GM18508 (cell line): ENCODE data around the gene SLC1A4.
A peak's percentile ranks its signal among the peaks of the same experiment; 100 is the strongest.

Experiments used
- ATAC-seq: cut with Tn5 transposase; IDR thresholded peaks from one replicate; pipeline ENCODE4 v1.9.1; 2021; ENCODE audit warnings: moderate number of reproducible peaks; ENCODE audit not compliant: insufficient read depth, unreplicated experiment

The SLC1A4 gene

DNA sequence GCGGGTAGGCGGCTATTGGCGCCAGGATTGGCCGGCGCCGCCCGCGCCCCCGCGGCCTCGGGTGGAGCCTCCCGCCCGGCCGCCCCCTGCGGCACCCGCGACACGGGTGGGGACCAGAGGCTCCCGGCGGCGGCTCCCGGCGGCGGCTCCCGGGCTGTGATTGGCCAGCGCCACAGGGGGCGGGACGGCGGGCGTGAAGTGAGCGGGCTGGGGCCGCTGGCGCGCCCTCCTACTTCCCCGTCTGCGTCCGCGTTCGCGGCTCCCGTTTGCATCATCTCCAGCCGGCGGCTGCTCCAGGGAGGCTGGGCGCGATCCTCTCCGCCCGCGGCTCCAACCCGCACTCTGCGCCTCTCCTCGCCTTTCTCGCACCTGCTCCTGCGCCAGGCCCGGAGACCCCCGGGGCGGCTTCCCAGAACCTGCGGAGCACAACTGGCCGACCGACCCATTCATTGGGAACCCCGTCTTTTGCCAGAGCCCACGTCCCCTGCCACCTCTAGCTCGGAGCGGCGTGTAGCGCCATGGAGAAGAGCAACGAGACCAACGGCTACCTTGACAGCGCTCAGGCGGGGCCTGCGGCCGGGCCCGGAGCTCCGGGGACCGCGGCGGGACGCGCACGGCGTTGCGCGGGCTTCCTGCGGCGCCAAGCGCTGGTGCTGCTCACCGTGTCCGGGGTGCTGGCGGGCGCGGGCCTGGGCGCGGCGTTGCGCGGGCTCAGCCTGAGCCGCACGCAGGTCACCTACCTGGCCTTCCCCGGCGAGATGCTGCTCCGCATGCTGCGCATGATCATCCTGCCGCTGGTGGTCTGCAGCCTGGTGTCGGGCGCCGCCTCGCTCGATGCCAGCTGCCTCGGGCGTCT is at the start of gene SLC1A4:
Gene SLC1A4 (plus strand): TSS at position 274 of the 856 bp plus-strand sequence. CDS start 245 bp downstream, at position 519.
- ATAC-seq = peak; percentile 32

DNA sequence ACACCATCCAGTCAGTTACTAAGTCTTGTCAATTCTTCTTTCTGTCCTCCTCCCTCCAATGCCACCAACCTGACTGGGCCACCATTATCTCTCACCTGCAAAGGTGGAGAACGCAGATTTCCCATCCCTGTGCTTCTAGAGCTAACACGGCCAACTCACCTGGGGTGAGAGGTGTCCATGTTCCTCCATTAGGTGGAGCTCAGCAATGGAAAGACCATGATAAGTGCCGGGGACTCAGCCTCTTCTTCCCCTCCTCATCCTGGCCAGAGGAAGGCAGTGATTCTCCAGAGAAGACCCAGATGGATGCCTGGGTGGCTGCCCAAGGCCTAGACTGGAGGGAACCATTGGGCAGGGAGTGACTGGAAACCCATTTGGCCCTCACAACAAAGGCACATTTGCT is 48.1 kb upstream of the SLC1A4 start:
- no peak for ATAC-seq

DNA sequence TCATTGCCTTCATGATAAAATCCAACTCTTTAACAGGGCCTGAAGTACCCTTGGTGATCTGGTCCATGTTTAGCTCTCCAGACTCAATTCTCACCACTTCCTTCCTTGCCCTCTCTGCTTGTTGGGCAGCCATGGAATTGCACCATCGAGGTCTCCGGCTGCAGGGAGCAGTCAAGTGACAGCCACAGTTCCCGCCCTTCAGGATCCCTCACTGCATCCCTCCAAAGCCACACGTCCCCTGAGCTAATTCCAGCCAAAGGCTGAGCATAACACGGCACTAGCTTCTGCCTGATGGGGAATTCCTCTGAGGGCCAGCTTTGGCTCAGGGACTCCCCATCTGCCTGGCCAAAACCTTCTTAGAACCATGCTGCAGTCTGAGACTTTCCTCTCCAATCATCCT is 47.4 kb upstream of the SLC1A4 start:
- no peak for ATAC-seq

DNA sequence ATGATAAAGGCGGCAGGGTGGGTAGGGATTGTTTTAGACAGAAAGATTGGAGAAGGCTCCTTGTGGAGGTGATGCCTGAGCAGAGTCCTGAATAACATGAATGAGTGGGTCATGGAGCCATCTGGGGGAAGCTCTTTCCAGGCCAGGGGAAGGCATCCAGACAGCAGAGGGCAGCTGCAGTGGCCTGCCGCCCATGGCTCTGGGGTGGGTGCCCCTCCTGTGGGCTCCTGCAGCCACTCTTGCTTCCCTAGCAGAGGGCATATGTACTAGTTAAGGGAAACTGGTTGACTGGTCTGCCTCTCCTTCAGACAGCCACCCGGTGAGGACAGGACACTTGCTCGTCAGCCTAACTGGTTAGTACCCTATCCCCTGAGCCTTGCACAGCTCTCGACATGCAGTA is 46.5 kb upstream of the SLC1A4 start:
- ATAC-seq = no peak

DNA sequence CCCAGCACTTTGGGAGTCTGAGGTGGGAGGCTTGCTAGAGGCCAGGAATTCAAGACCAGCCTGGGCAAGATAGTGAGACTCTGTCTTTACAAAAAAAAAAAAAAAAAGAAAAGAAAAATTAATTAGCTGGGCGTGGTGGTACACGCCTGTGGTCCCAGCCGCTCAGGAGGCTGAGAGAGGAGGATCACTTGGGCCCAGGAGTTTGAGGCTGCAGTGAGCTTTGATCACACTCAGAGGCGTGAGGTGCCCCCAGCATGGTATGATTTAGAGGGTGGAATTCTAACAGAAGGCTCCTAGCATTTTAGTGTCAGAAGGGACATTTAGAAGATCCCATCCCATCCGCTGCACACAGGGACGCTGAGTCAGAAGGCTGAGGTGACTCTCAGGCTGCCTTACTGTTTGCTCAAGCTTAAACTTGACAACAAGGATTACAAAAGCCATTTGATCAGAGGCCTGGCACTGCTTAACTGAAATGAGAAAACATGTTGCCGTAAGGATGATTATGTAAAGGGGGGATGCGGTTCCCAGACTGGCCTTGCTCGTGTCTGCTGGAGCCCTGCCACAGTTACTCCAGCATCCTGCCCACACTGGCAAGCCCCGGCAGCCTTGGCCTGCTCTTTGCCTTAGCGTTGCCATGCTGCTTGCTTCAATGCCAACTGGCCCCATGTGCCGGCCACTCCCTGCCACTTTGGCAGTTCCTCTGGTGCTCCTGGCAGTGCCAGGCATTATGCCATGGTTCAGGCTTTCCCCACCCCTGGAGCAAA is 45.6 kb upstream of the SLC1A4 start:
- ATAC-seq = no peak

DNA sequence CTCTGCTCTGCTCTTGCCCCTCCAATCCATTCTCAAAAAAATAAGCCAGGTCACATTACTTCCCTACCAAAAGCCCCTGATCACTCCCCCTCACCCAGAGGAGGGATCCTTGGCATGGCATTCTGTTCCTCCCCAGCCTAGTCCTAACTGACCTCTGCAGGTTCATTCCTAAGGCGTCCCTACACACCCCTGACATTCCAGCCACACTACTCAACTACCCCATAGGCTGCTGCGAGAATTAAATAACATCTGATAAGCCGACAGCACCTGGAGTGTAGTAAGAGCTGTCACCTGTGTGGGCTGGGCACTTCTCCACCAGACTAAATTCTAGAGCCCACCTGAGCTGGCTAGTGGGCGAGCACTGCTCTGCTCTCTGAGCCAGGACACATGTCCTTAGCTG is 44.7 kb upstream of the SLC1A4 start:
- no peak for ATAC-seq

DNA sequence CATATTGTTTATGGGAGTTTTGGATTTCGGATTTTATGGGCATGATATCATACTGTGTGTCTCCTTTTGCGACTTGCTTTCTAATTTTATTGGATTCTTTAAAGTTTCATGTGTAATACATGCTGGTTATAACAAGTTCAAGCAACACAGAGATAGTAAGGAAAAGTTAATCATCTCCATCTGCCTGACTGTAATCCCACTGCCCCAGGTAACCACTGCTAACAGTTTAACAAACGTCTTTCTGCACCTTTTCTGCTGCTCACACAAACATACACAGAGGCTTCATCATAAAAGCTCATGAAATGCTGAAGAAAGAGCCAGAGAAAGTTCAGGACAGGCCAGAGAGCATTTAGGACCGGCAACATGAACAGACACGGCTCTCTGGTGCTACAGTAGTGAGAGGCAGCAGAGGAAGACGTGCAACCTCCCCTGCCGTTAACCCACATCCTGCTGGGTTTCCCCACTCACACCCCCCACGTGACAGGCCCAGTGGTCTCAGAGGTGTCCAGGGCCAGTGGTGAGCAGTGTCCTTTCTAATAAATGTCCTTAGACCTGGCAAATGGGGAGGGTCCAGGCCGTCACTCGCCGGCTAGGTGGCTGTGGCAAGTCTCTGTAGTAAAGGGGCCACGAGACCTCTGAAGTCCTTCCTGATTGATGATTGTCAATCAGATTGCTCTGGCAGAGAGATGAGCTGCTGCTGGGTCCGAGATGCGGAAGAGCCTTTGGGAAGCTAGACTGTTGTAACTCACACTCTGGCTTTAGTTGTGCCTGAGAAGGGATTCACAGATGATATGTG is 43.0 kb upstream of the SLC1A4 start:
- ATAC-seq = peak; percentile 75

DNA sequence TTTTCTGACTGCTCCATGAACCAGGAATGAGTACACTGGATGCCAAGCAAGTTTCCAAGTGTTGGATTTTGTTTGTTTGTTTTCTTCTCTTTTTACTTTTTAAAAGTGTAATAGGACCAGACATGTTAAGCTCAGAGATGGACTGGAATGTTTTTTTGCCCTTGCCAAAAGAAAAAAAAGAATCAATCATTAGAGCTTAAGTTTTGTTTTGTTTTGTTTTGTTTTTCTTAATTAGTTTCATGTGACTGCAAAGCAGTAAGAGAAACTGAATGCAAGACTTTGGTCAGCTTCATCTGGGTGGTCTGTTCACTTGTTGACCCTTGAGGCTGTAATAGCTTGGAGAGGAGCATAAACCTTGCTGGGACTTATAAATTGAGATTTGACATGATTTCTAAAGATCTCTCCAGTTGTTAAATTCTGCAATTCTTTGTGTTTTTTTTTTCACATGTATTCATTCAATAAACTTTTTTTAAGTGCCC is 42.4 kb upstream of the SLC1A4 start:
- no peak for ATAC-seq

DNA sequence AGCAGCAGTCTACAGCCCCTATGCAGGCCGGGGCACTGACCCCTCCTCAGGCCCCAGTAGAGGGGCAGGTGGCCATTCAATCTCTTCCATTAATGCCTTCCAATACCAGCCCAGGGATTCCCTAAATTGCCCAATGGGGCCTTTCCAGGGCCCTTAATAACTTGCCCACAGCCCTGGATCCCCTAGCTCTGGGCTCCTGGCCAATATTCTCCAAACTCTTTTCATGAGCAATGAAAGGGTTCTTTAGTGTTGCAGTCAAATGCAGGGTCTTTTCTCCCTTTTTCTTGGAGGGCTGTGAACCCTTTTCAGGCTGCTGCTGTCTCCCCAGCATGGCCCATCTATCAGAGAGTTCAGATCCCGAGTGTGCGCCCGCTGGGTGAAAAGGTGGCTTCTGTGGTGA is 41.3 kb upstream of the SLC1A4 start:
- no peak for ATAC-seq

DNA sequence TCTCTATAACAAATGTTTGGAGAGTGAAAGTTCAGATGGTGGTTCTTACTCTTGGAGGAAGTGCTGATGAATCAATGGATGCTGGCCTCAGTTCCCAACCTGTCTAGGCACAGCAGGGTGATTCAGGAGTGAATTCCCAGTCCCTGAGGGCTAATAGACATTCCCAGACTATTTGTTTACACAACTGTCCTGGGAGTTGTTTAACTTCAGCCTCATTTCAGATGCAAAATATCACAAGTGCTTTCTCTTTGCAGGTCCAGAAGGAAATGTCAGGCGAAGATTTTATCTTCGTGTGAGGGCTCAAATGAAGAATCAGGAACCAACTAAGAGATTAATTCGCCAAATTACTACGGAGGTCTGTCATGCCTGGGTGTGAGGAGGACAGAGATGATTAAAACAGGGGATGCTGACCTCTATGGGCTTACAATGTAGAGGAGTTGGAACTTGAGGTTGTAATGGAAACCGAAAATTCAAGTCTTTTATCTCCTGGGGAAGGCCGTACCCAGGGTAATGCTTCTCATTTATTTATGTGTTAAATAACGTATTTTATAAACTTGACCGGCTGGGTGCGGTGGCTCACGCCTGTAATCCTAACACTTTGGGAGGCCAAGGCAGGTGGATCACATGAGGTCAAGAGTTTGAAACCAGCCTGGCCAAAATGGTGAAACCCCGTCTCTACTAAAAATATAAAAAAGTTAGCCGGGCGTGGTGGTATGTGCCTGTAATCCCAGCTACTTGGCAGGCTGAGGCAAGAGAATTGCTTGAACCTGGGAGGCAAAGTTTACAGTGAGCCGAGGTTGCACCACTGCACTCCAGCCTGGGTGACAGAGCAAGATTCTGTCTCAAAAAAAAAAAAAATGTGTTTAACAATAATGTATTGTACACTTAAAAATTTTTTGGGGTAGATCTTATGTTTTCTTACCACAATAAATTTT is 38.7 kb upstream of the SLC1A4 start:
- ATAC-seq = no peak

DNA sequence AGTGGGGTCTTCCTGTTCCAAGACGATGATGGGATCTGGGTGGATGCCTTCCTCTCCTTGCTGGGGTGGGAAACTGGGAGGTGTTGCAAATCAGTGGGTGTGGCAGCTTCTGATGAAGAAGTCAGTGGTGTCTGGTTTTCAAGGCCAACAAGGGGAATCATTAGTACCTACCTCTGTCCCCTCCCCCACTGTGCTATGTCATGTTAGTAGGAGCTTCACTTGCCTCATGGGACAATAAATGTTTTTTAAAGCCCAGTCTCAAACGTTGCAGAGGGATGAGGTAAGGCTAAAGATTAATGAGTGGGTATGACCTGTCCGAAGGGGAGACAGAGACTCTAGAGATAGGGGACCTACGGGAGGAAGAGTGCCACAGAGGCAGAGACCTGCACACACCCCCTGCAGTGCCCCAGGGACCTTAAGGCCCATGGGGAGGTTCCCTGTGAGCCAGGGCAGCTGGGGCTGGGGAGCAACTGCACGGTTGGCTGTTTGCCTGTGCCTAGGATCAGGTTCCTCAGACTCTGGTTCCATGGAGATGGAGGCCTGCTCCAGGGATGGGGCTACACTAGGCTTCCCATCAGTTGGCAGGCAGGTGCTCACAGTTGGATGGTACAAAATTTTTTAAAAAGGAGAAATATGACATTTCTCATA is 37.8 kb upstream of the SLC1A4 start:
- ATAC-seq = no peak

DNA sequence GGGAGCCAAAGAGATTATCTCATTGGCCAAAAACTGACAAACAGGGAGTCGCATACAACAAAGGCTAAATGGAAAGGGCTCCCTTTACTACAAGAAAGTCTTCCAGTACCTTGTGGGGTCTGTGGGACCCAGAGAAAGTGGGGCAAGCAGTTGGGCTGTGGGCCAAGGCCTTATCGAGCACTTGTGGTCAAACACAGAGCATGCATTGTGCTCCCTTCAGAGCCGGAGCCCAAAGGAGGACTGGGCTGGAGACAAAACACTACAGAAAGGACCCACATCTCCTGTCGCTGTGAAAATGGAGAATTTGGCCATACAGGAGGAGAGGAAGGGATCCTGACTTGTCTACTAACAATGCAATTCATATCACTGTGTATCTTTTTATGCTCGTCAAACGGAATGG is 37.1 kb upstream of the SLC1A4 start:
- no peak for ATAC-seq

DNA sequence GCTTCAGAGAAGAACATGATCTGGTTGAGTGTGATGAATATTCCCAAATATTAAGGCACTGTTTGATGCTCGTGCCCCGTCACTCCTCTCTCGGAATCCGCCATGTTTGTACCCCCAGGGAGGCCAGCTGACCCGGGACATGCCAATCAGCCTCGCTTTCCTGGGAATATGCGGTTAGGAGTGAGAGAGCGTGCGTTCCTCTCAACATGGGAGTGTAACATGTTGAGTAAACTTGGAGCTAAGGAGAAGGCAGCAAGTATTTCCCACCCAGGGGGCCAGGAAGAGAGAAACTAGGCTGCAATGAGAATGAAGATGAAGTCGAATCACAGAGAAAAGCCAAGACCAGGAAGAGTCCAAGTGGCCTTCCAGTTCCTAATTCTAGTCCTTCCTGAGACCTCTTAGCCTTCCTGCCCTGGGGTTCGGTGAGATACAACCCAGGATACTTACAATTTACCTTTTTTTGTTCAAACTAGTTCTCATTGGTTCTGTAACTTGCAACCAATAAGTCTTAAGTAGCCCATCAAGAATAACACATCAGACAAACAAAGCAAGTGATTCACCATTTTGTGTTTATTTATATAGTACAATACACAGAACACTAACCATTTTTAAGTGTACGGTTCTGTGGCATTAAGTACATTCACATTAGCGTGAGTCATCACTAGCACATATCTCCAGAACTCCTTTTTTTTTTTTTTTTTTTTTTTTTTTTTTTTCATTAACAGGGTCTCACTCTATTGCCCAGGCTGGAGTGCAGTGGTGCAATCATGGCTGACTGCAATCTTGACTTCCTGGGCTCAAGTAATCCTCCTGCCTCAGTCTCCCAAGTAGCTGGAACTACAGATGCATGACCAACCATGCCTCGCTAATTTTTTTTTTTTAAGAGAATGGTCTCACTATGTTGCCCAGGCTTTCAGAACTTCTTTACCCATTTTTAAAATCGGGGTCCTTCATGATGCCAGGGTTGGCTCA is 36.4 kb upstream of the SLC1A4 start:
- no peak for ATAC-seq

DNA sequence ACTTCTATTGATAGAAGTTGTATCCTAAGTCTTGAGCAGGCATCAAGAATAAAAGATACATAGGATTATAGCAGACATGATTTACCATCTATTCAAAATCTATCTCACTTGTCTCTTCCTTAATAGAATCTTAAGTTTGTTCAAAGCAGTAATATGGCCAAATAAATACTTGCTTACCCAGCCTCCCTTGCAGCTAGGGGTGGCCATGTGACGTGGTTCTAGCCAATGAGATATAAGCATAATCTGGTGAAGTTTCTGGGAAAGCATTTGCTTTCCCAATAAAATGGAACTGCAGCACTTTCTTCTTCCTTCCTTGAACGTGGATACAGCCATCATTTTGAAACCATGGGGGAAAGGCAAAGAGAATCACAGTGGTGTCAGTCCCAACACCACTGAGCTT is 33.7 kb upstream of the SLC1A4 start:
- no peak for ATAC-seq

DNA sequence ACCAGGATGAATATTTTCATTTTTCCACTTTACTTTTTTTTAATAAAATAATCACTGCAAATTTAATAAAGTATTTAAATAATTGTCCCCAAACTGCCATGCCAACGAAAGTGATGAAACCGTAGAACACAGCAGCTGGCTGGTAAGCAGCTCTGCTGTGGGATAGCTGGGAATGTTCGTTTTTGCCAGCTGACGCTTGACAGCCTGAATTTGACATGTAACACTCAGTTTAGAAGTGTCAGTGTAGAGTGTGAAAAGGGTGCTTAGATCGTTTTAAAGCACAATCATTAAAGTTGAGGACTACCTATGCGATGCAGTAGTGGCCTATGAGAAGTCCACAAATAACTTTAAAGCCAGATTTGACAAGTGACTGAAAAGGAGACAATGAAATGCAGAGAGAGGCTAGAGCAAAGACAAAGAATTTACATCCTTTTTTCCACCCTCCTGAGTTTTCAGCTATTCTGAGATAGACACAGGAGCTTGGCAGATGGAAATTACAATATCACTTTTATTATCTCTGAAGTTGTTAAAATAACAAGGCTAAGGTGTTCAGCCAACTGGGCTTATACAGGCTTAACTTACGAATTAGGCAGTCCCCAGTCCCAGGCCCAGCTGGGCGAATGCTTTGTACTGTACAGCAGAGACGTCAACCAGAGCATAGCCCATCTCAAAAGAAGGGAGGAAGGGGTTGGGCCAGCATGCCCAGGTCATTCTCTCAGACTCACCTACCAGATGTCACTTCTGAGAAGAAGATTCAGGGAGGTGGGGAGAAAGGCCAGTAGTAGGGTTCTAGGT is 31.9 kb upstream of the SLC1A4 start:
- no peak for ATAC-seq

DNA sequence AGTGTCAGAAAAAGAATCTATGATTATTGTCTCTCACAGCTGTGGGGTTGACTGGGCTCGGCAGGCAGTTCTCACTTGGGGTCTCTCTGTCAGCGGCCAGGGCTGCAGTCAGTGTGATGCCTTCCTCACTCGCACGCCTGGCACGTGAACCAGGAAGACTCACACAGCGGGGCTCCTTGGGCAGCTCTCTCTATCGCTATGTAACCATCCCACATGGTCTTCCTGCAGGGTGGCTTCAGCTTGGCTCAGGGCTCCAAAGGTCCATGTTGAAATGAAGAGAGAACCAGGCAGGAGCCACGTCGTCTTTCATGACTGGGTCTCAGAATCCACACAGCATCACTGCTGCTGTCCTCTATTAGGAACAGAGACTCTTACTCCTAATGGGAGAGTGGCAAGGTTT is 30.6 kb upstream of the SLC1A4 start:
- no peak for ATAC-seq

DNA sequence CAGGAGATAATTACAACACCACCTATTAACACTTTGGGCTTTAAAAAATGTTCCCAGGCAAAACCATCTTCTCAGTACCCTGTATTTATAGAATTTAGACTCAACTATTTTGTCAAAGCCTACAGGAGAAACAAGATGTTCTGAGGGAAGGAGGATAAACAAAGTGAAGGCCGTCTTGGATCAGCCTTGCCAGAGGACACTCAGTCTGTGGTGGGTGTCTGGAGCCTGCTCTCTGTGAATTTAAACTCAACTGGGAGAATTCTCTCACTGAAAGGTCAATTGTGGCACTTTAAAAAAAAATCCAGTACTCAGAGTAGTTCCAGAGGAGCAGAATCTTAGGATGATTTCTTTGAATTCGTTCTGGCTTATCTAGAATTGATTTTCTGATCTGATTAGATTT is 28.4 kb upstream of the SLC1A4 start:
- ATAC-seq = no peak
